ACHN (cell line): ENCODE data around the gene HOTAIR.

Experiments
- DNase-seq: peaks from one replicate; pipeline ENCODE4 v3.0.0-alpha.2; 2015
- in situ Hi-C: cut with HindIII; loops from 2 replicates; pipeline ENCODE4 v1.10.0; 2017; ENCODE audit warnings: low sequenced_read_pairs, low pct_ligation_motif_present, low pct_unique_long_range_greater_than_20kb

HOTAIR gene

GRCh38 chr12:54012631-54013409 lies 38.1 kb upstream of the HOTAIR start:
- in situ Hi-C loops: no loop called here
- DNase-seq: peak; percentile 19

DNA sequence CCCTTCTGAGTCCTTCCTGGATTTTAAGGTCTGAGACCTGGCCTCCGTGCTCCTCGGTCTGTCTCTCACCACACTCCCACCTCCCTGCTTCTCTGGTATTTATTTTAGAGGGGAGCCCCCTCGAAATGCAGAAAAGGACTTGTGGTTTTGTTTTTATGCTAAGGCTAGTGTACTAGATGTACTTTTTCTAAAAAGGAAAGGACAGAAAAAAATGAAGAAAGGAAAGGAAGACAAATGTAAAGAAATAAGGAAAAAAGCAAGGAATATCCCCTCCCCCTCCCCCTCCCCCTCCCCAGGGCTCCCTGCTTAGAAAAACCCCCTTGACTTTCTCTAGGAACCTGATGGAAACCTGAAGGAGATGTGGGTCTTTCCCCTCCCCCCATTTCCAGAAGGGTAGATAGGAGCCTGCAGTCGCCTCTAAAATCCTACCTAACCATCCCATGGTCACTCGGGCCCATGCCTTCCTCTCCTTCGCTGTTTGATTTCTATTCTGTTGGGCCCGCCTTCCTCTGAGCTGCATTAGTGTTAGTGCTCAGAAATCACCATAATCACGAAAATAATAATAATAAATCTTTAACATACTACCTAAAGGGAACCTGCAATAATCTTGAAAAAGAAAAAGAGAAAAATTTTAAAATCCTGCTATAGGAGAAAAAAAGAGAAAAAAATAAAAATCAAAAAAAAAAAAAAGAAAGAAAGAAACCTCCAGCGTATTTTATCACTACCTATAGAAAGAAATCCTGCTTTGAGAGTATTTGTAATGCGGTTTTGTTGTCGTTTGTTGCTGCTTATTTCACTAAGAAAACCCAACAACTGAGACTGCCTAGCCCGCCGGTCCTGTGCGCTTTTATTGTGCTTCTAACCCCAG lies 37.1 kb upstream of the HOTAIR start:
- no peak for DNase-seq
- in situ Hi-C loops: no loop called here

DNA sequence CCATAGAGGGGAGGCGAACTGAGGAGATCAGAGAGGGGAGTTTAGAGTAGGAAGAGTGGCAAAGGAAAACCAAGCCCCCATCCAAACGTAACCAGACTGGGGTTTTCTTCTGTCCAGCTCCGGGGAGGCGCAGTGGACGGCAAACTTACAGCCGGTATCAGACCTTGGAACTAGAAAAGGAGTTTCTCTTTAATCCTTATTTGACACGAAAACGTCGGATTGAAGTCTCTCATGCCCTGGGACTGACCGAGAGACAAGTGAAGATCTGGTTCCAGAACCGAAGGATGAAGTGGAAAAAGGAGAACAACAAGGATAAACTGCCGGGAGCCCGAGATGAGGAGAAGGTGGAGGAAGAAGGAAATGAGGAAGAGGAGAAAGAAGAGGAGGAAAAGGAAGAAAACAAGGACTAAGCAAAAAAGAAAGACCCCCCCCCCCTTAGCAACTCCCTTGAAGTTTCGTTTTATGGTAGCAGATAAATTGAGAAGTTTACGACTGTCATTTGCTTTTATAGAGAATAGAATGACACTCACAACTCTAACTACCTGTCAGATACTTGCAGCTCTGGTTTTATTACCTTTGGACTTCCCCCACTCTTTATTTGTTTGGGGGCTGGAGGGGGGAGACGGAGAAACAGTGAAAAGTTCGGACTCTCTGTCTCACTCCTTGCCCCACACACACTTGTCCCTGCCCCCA lies 36.4 kb upstream of the HOTAIR start:
- in situ Hi-C loops: no loop called here
- DNase-seq: no peak

- no peak for DNase-seq
- in situ Hi-C loops: no loop called here
Measured at GRCh38 chr12:54010053-54010971, 35.6 kb upstream of the HOTAIR start.

DNA sequence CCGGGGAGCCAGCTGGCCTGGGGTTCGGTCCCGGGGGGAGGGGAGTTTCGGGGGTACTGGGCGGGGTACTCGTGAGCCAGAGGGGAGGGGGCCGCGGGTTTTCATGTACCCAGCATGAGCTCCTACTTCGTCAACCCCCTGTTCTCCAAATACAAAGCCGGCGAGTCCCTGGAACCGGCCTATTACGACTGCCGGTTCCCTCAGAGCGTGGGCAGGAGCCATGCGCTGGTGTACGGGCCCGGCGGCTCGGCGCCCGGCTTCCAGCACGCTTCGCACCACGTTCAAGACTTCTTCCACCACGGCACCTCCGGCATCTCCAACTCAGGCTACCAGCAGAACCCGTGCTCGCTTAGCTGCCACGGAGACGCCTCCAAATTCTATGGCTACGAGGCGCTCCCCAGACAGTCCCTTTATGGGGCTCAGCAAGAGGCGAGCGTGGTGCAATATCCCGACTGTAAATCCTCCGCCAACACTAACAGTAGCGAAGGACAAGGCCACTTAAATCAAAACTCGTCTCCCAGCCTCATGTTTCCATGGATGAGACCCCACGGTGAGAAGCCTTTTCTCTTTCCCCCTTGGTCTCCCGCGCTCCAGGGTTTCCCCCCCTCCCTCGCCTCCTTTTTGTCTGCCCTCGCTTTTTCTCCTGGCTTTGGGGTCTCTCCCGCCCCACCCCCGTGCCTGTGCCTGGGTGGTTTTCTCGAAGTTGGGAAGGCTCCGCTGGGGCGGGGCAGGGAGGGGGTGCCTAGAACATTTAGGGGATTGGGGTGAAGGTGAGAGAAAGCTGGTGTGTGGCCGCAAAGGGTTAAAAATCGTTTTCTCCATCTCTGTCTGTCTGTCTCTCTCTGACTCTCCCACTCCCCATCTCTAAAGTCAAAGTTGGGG lies 34.7 kb upstream of the HOTAIR start:
- DNase-seq: peak; percentile 37
- in situ Hi-C loops: no loop called here

GRCh38 chr12:54008260-54008552 lies 33.5 kb upstream of the HOTAIR start:
- in situ Hi-C loops: no loop called here
- DNase-seq: no peak

- DNase-seq: no peak
- in situ Hi-C loops: no loop called here
Measured at GRCh38 chr12:54007538-54008259, 32.9 kb upstream of the HOTAIR start.

GRCh38 chr12:54006559-54007220 lies 31.9 kb upstream of the HOTAIR start:
- in situ Hi-C loops: no loop called here

DNA sequence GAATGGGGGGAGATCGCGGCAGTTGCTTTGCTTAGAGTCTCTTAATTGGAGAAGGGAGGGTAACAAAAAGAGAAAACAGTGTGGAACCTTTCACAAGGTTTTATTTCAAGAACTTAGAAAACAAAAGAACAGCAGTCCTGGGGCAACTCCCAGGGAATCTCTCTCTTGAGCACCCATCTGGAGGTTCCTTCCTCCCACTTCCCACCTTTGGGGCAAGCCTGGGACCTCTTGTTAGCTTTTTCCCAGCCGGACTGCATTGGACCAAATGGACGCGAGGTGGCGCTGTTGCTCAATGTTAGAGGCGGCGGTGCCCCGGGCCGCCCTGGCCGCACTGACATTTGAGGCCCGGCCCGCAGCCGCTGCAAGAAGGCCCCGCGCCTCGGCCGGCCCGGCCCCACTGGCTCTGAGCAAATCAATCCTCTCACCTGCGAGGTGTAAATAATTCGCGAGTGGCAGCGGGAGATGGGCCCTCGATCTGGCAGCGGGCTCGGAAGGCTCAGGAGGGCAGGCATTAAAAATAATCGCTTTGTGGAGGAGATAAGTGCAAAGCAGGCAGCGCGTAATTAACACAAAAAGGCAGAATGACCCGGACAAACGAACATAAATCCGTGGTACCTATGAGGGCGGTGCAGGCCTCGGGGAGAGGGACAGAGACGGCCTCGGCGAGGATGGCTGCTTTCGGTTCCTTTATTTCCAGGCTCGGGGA lies 31.3 kb upstream of the HOTAIR start:
- in situ Hi-C loops: no loop called here
- peak; percentile 89 for DNase-seq

More at GRCh38 chr12:54006559-54007220, 31.9 kb upstream of the HOTAIR start:
- no peak for DNase-seq

DNA sequence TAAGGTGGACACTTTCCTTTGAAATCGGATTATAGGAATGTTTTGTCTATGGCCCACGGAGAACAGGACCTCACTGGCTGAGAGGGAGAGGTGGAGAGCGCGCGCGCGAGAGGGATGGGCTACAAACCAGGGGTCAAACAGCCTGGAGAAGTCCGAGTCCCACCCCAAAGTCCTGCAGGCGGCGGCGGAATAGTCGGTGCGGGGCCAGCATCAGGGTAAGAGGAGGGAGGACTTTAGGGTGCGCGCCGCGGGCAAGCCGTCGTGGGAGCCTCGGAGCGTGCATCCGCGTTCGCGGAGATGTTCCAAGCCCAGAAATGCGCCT lies 30.7 kb upstream of the HOTAIR start:
- no peak for DNase-seq
- in situ Hi-C loops: no loop called here

- in situ Hi-C loops: no loop called here
- DNase-seq: no peak
Measured at GRCh38 chr12:54004841-54005530, 30.2 kb upstream of the HOTAIR start.

DNA sequence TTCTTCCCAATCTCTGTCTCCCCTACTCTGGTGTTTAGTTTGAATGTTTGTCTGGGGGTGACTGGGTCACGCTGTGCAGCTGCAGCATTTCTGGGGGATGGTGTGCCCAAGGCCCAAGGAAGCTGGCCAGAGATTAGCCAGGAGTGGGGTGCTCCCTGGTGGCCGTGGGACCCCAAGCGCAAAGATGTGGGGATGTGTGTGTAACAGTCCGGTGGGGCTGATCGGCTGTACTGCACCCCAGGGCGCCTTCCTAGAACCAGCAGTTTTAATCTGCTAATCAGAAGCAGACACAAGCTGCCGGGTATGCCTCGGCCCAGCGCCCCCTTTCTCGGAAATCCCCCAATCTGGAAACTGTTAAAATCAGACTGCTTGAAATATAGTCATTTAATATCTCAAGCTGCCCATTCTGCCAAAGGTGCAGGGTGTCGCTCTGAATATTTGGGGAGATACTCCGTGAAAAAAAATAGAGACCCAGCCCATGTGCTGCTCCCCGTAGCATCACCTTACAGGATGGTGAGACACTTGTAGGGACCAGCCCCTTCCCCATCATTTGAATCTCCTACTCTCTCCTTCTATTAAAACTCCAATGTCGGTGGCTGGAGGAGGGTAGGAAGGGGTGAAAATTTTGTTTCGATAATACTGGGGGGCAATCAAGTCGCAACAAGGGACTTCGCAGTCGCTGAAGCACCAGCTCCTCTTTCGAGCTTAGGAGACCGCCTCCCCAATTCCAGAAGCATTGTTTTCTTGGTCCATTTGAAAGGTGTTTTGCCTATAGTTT lies 29.5 kb upstream of the HOTAIR start:
- in situ Hi-C loops: no loop called here
- DNase-seq: peak; percentile 32

DNA sequence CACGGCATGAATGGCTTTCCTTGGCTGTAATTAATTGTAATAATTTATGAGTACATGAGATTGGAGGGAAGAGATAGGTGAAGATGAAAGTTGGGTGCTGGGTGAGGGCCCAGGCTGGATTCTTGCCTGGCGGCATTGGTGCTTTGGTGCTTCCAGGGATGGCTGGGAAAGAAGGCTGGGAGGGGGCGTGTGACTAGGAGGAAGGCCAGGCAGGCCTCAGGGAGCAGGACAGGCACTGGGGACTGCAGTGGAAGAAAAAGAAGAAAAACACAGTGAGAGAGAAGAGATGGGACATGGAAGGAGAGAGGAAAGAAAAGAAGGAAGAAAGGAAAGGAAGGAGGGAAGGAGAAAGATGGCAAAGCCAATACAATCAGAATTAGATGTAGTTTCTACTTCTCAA lies 28.9 kb upstream of the HOTAIR start:
- no peak for DNase-seq
- in situ Hi-C loops: no loop called here

DNA sequence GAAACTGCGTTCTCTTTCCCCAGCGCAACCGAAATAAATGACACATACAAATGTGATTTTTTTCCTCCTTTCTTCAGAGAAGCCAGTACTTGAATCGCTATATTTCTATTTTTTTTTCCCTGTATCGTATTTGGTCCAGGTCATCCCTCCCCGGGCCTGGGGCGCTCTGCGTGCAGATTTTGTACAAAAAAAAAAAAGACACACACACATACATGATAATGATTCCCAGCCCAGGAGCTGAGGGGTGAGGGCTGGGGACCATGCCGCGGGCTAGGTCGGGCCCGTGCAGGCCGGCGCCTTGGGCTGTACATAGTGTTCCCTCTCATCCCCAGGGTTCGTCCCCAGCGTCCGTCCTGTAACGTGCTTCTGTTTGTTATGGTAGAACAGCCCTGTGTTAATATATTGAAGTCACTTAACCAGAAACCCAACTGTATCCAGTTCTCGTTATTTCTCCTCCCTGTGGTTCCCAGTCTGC lies 28.2 kb upstream of the HOTAIR start:
- in situ Hi-C loops: no loop called here

More for the DNA sequence above, 28.2 kb upstream of the HOTAIR start:
- no peak for DNase-seq
